Measurements from ENCODE around the gene SKI.
A peak's percentile ranks its signal among the peaks of the same experiment; 100 is the strongest.

SKI gene

GRCh38 chr1:2228157-2228594 lies at the start of gene SKI:
SKI (plus strand) TSS chr1:2228319; CDS start chr1:2228767, 448 bp downstream.
- no peak for DNase-seq

- no peak for DNase-seq
These were observed 49.2 kb upstream of the SKI start for GRCh38 chr1:2178875-2179274.

- no peak for DNase-seq
These were observed 48.7 kb upstream of the SKI start for GRCh38 chr1:2179283-2180013.

- no peak for DNase-seq
These were observed 47.5 kb upstream of the SKI start for GRCh38 chr1:2180297-2181245.

GRCh38 chr1:2181271-2181670 lies 46.8 kb upstream of the SKI start:
- no peak for DNase-seq

GRCh38 chr1:2181752-2182151 lies 46.4 kb upstream of the SKI start:
- DNase-seq, result no peak

GRCh38 chr1:2182376-2182775 lies 45.7 kb upstream of the SKI start:
- DNase-seq, result no peak

GRCh38 chr1:2183937-2184334 lies 44.2 kb upstream of the SKI start:
- DNase-seq, result no peak

GRCh38 chr1:2184531-2184930 lies 43.6 kb upstream of the SKI start:
- DNase-seq, result no peak

- no peak for DNase-seq
These were observed 43.2 kb upstream of the SKI start for GRCh38 chr1:2184934-2185333.

- DNase-seq, result no peak
These were observed 42.0 kb upstream of the SKI start for GRCh38 chr1:2185880-2186855.

GRCh38 chr1:2186901-2187300 lies 41.2 kb upstream of the SKI start:
- no peak for DNase-seq

GRCh38 chr1:2187619-2188018 lies 40.5 kb upstream of the SKI start:
- no peak for DNase-seq

GRCh38 chr1:2188336-2188735 lies 39.8 kb upstream of the SKI start:
- no peak for DNase-seq

GRCh38 chr1:2189459-2190425 lies 38.4 kb upstream of the SKI start:
- peak; percentile 84 for DNase-seq

GRCh38 chr1:2190491-2190976 lies 37.6 kb upstream of the SKI start:
- DNase-seq, result no peak

GRCh38 chr1:2192031-2192995 lies 35.8 kb upstream of the SKI start:
- DNase-seq, result no peak

- DNase-seq, result no peak
These were observed 34.4 kb upstream of the SKI start for GRCh38 chr1:2193514-2194281.

GRCh38 chr1:2194319-2194897 lies 33.7 kb upstream of the SKI start, which contains the start of gene FAAP20:
FAAP20 (minus strand) TSS chr1:2194772; CDS start chr1:2194749, 23 bp downstream.
- peak; percentile 78 for DNase-seq
